Fibroblast of skin of right biceps (primary cell): ENCODE data around the gene DNAI4.
"Not testable (repeated sequence)": the region's sequence is repeated elsewhere in the genome, so short reads cannot be mapped to it uniquely, and the experiment has no call there.

Experiments used
- DNase-seq: peaks from one replicate; pipeline ENCODE4 v3.0.0-alpha.2; 2013

Gene DNAI4

GRCh38 chr1:66924756-66925557, at the start of gene DNAI4, which contains the start of gene MIER1:
Gene DNAI4, minus strand, starts transcription at chr1:66924856. Its CDS starts 25 bp downstream, at chr1:66924831.
Gene MIER1, plus strand, starts transcription at chr1:66924990. Its CDS starts 39 bp downstream, at chr1:66925029.
- DNase-seq, result peak; percentile 99

GRCh38 chr1:66968574-66968973, 43.9 kb upstream of the DNAI4 start:
- no peak for DNase-seq

- DNase-seq, result not testable (repeated sequence)
Measured at GRCh38 chr1:66966188-66966873, 41.7 kb upstream of the DNAI4 start.

- no peak for DNase-seq
Measured at GRCh38 chr1:66957938-66958337, 33.3 kb upstream of the DNAI4 start.

- DNase-seq, result no peak
Measured at GRCh38 chr1:66954208-66954607, 29.6 kb upstream of the DNAI4 start.

- peak; percentile 81 for DNase-seq
Measured at GRCh38 chr1:66951513-66951912, 26.9 kb upstream of the DNAI4 start.

- no peak for DNase-seq
Measured at GRCh38 chr1:66947267-66947666, 22.6 kb upstream of the DNAI4 start.

GRCh38 chr1:66945316-66945715, 20.7 kb upstream of the DNAI4 start:
- no peak for DNase-seq

GRCh38 chr1:66944330-66945274, 19.9 kb upstream of the DNAI4 start:
- DNase-seq, result peak; percentile 72

GRCh38 chr1:66943361-66943969, 18.8 kb upstream of the DNAI4 start:
- DNase-seq, result no peak

- DNase-seq, result peak; percentile 12
Measured at GRCh38 chr1:66940981-66941380, 16.3 kb upstream of the DNAI4 start.

GRCh38 chr1:66938613-66939012, 14.0 kb upstream of the DNAI4 start:
- peak; percentile 69 for DNase-seq

GRCh38 chr1:66937529-66938234, 13.0 kb upstream of the DNAI4 start:
- DNase-seq, result no peak

- DNase-seq, result no peak
Measured at GRCh38 chr1:66933887-66934700, 9.4 kb upstream of the DNAI4 start.

- no peak for DNase-seq
Measured at GRCh38 chr1:66932291-66932690, 7.6 kb upstream of the DNAI4 start.

- no peak for DNase-seq
Measured at GRCh38 chr1:66931590-66931989, 6.9 kb upstream of the DNAI4 start.

- no peak for DNase-seq
Measured at GRCh38 chr1:66930823-66931174, 6.1 kb upstream of the DNAI4 start.

- peak; percentile 96 for DNase-seq
Measured at GRCh38 chr1:66929999-66930822, 5.6 kb upstream of the DNAI4 start.

GRCh38 chr1:66929691-66929998, 5.0 kb upstream of the DNAI4 start:
- no peak for DNase-seq

- DNase-seq, result no peak
Measured at GRCh38 chr1:66929146-66929688, 4.6 kb upstream of the DNAI4 start.
